Stomach (tissue), 9 donors: ENCODE data around the gene PPM1E. TPM values are rescaled to one million over a fixed set of nuclear protein-coding genes. Genes with fewer than 3 reads are reported as not detected.

Experiments used
- DNase-seq, 2 donors: peaks; one replicate each; pipeline versions ENCODE4 v3.0.0 to v3.0.0-alpha.2; 2013 to 2019
- H3K27ac ChIP-seq, 5 donors: fragments of 200-600 bp in 4 of 5; sonication (generic) in 4 of 5; one replicate each; pipeline ENCODE4 v1.5.1; 2013 to 2019; ENCODE audit warnings: mild to moderate bottlenecking in 1 of 5, moderate library complexity in 1 of 5
- H3K27me3 ChIP-seq, 3 donors: fragments of 200-600 bp; sonication (generic); one replicate each; pipeline ENCODE4 v1.5.1; 2017 to 2019; ENCODE audit warnings: mixed run types in 1 of 3
- H3K36me3 ChIP-seq, 4 donors: fragments of 200-600 bp; sonication (generic); 1 replicate in 3 of 4; 2 replicates in 1 of 4; pipeline ENCODE4 v1.5.1; 2016 to 2019
- H3K4me1 ChIP-seq, 4 donors: fragments of 200-600 bp; sonication (generic); one replicate each; pipeline ENCODE4 v1.5.1; 2016 to 2019
- H3K4me3 ChIP-seq, 4 donors: fragments of 200-600 bp; sonication (generic) in 3 of 4; one replicate each; pipeline ENCODE4 v1.5.1; 2016 to 2019; ENCODE audit warnings: mild to moderate bottlenecking in 1 of 4
- H3K9me3 ChIP-seq, 4 donors: fragments of 200-600 bp; sonication (generic); one replicate each; pipeline ENCODE4 v1.5.1; 2016 to 2019
- CTCF ChIP-seq, 7 experiments: fragments of 450-650 bp in 4 of 7; fragments of 200-600 bp in 3 of 7; sonication (generic) in 3 of 7; IDR thresholded peaks; one replicate each; pipeline ENCODE4 v1.5.1; 2016 to 2019; ENCODE audit warnings: antibody characterized with exemption in 7 of 7, control low read depth in 2 of 7, mild to moderate bottlenecking in 1 of 7
- EP300 ChIP-seq: sonication (generic); formaldehyde crosslinking; IDR thresholded peaks from one replicate; pipeline ENCODE4 v1.6.1; 2017; ENCODE audit warnings: antibody characterized with exemption
- POLR2A ChIP-seq, 4 donors: fragments of 450-650 bp; IDR thresholded peaks; one replicate each; pipeline ENCODE4 v1.6.1; 2016; ENCODE audit warnings: antibody characterized with exemption in 4 of 4, control low read depth in 2 of 4, mild to moderate bottlenecking in 1 of 4, moderate library complexity in 1 of 4
- POLR2AphosphoS5 ChIP-seq, 3 donors: sonication (generic); formaldehyde crosslinking; IDR thresholded peaks; one replicate each; pipeline ENCODE4 v1.6.1; 2016; ENCODE audit warnings: antibody characterized with exemption in 3 of 3
- WGBS, 5 donors: extraction: QIAGEN DNeasy Blood & Tissue Kit in 3 of 5; methylation state at CpG; one replicate each; pipeline versions ENCODE4 v1.1.5 to v1.1.7; 2013 to 2018; 5-methylcytosine and 5-hydroxymethylcytosine counted together
- intact Hi-C: fragments of 100-400 bp; cut with DNase I; formaldehyde crosslinking; loops from one replicate; pipeline ENCODE4 v1.15.1; 2023; ENCODE audit warnings: low total_unique reads
- polyA plus RNA-seq, 3 donors: library from polyadenylated mRNA; stranded (reverse); fragments of 200-250 nt; gene quantifications; one replicate each; pipeline ENCODE4 v1.2.3, GENCODE V29; 2013
- total RNA-seq, 5 donors: library from RNA; depleted of rRNA; stranded (reverse); fragments of >200 nt; gene quantifications; one replicate each; pipeline versions ENCODE4 v1.1.0 to v1.2.3, GENCODE V29; 2014 to 2016
- donor health status: healthy with polysubstance abuse.
- donor health status: Bipolar disorder and iron deficiency.
- donor health status: healthy.

The PPM1E gene
- total and polyA plus RNA-seq, 8 donors, result 0.08 to 0.92 (median 0.15) TPM; not detected in 3

GRCh38 chr17:58753026-58753425 is 2.6 kb upstream of the PPM1E start:
- Histone ChIP-seq H3K4me3 (no peak overlapping the region), H3K9me3 (no peaks in the 10 kb centered on the region), H3K27me3 (peaks cover 0 to 36% (median 20%) of the 10 kb centered on the region in 3 donors), H3K27ac (no peak overlapping the region), H3K36me3 (no peaks in the 10 kb centered on the region), H3K4me1 (peaks cover 17 to 22% (median 20%) of the 10 kb centered on the region in 4 donors)
- TF ChIP-seq POLR2AphosphoS5 (IDR thresholded peaks at IDR 0.05) (no peak), EP300 (no peak), POLR2A (IDR thresholded peaks at IDR 0.05) (no peak), CTCF (IDR thresholded peaks at IDR 0.05) (no peak)
- intact Hi-C loops, result no loop called here
- no peak for DNase-seq
- 40 to 48% (median 45%) methylated on average over 2 of the region's 2 CpGs for WGBS, 5 donors

- peaks cover 0 to 54% (median 31%) of the 10 kb centered on the region in 3 donors for H3K27me3 ChIP-seq
- intact Hi-C loops, result no loop called here
Measured at GRCh38 chr17:58755269-58755576, 431 bp upstream of the PPM1E start.

GRCh38 chr17:58756246-58757161 is 850 bp downstream of the PPM1E start:
- H3K9me3 ChIP-seq, result no peaks in the 10 kb centered on the region
- peaks cover 0 to 67% (median 31%) of the 10 kb centered on the region in 3 donors for H3K27me3 ChIP-seq
- peaks cover 17 to 22% (median 20%) of the 10 kb centered on the region in 4 donors for H3K4me1 ChIP-seq
- TF ChIP-seq EP300, result no peak
- no peak for TF ChIP-seq POLR2AphosphoS5 (IDR thresholded peaks at IDR 0.05)
- TF ChIP-seq POLR2A (IDR thresholded peaks at IDR 0.05), result no peak
- no peak for TF ChIP-seq CTCF (IDR thresholded peaks at IDR 0.05)
- peak overlapping the region; percentile 56 to 77 (median 62) for H3K4me3 ChIP-seq
- DNase-seq, result peak in 1 of 2 donors; percentile 32
- H3K36me3 ChIP-seq, result no peaks in the 10 kb centered on the region
- H3K27ac ChIP-seq, result peak overlapping the region in 1 of 5 donors; percentile 0
- intact Hi-C loops, result no loop called here
- 1 to 2% (median 2%) methylated on average over 23 to 72 of the region's 72 CpGs for WGBS, 5 donors

More at GRCh38 chr17:58755269-58755576, 431 bp upstream of the PPM1E start:
- Histone ChIP-seq H3K27ac (no peak overlapping the region), H3K36me3 (no peaks in the 10 kb centered on the region), H3K9me3 (no peaks in the 10 kb centered on the region), H3K4me1 (peaks cover 17 to 22% (median 20%) of the 10 kb centered on the region in 4 donors), H3K4me3 (peak overlapping the region; percentile 56 to 77 (median 62))
- TF ChIP-seq CTCF (IDR thresholded peaks at IDR 0.05), result no peak
- TF ChIP-seq EP300, result no peak
- DNase-seq, result no peak
- 17 to 27% (median 22%) methylated on average over 2 of the region's 2 CpGs for WGBS, 5 donors

GRCh38 chr17:58757162-58757613 is 1.5 kb downstream of the PPM1E start:
- Histone ChIP-seq H3K4me3 (peak overlapping the region in 3 of 4 donors; percentile 56 to 77 (median 68)), H3K27ac (no peak overlapping the region), H3K4me1 (peaks cover 17 to 22% (median 20%) of the 10 kb centered on the region in 4 donors), H3K36me3 (no peaks in the 10 kb centered on the region), H3K27me3 (peaks cover 0 to 72% (median 31%) of the 10 kb centered on the region in 3 donors), H3K9me3 (no peaks in the 10 kb centered on the region)
- TF ChIP-seq POLR2AphosphoS5 (IDR thresholded peaks at IDR 0.05), result no peak
- TF ChIP-seq EP300, result no peak
- no peak for TF ChIP-seq CTCF (IDR thresholded peaks at IDR 0.05)
- TF ChIP-seq POLR2A (IDR thresholded peaks at IDR 0.05), result no peak
- peak in 1 of 2 donors; percentile 5 for DNase-seq
- 45 to 55% (median 50%) methylated on average over 5 of the region's 5 CpGs for WGBS, 5 donors
- intact Hi-C loops, result no loop called here
